ENCODE data around the gene TSKS.

GRCh38 chr19:49792829-49793560 is 29.9 kb upstream of the TSKS start:
- TF ChIP-seq POLR2A (IDR thresholded peaks at IDR 0.05) (no peak), CTCF (IDR thresholded peaks at IDR 0.05) (no peak)

Data from thyroid gland (tissue), 4 donors.